Left forelimb (tissue), 1 donor: ENCODE measurements around the gene KCNE2.
"Not testable (repeated sequence)": the region's sequence is repeated elsewhere in the genome, so short reads cannot be mapped to it uniquely, and the experiment has no call there.

Experiments used
- DNase-seq: peaks from one replicate; pipeline ENCODE4 v3.0.0-alpha.2; 2018; ENCODE audit warnings: low spot score

The KCNE2 gene

GRCh38 chr21:34353182-34353581 lies 10.6 kb upstream of the KCNE2 start:
- DNase-seq = peak; percentile 3

- peak; percentile 14 for DNase-seq
These were observed 9.0 kb upstream of the KCNE2 start for GRCh38 chr21:34354836-34355235.

- no peak for DNase-seq
These were observed 8.2 kb upstream of the KCNE2 start for GRCh38 chr21:34355570-34355969.

GRCh38 chr21:34357889-34358288 lies 5.9 kb upstream of the KCNE2 start:
- peak; percentile 6 for DNase-seq

- no peak for DNase-seq
These were observed 4.9 kb upstream of the KCNE2 start for GRCh38 chr21:34358866-34359265.

- DNase-seq = peak; percentile 33
These were observed 3.1 kb upstream of the KCNE2 start for GRCh38 chr21:34360488-34361241.

- no peak for DNase-seq
These were observed 1.7 kb upstream of the KCNE2 start for GRCh38 chr21:34362136-34362444.

GRCh38 chr21:34362670-34363069 lies 1.1 kb upstream of the KCNE2 start:
- peak; percentile 3 for DNase-seq

- DNase-seq = peak; percentile 9
These were observed 1.1 kb downstream of the KCNE2 start for GRCh38 chr21:34364921-34365320.

- DNase-seq = peak; percentile 6
These were observed 2.0 kb downstream of the KCNE2 start for GRCh38 chr21:34365809-34366208.

GRCh38 chr21:34367320-34367935 lies 3.6 kb downstream of the KCNE2 start:
- DNase-seq = peak; percentile 12

GRCh38 chr21:34369741-34370140 lies 5.9 kb downstream of the KCNE2 start:
- DNase-seq = no peak

- DNase-seq = peak; percentile 25
These were observed 8.5 kb downstream of the KCNE2 start for GRCh38 chr21:34372321-34372720.

GRCh38 chr21:34374462-34374861 lies 10.7 kb downstream of the KCNE2 start:
- DNase-seq = not testable (repeated sequence)

- DNase-seq = not testable (repeated sequence)
These were observed 11.3 kb downstream of the KCNE2 start, which contains the start of gene SMIM11 for GRCh38 chr21:34374940-34375618. Gene SMIM11, plus strand, starts transcription at chr21:34375507. Its CDS starts 3,998 bp downstream, at chr21:34379505.

GRCh38 chr21:34375619-34375972 lies 11.8 kb downstream of the KCNE2 start:
- not testable (repeated sequence) for DNase-seq

- not testable (repeated sequence) for DNase-seq
These were observed 19.3 kb downstream of the KCNE2 start for GRCh38 chr21:34383138-34383537.

GRCh38 chr21:34383724-34384415 lies 20.1 kb downstream of the KCNE2 start:
- DNase-seq = not testable (repeated sequence)

GRCh38 chr21:34400522-34400921 lies 36.7 kb downstream of the KCNE2 start:
- not testable (repeated sequence) for DNase-seq

- not testable (repeated sequence) for DNase-seq
These were observed 40.9 kb downstream of the KCNE2 start for GRCh38 chr21:34404742-34405141.

GRCh38 chr21:34405686-34406085 lies 41.9 kb downstream of the KCNE2 start:
- DNase-seq = not testable (repeated sequence)

GRCh38 chr21:34406102-34406501 lies 42.3 kb downstream of the KCNE2 start:
- DNase-seq = not testable (repeated sequence)
